M059J (cell line): ENCODE measurements around the gene SPRR5. TPM values are rescaled to one million over a fixed set of nuclear protein-coding genes. Genes with fewer than 3 reads are reported as not detected.

Experiments
- DNase-seq: peaks from one replicate; pipeline ENCODE4 v3.0.0-alpha.2; 2012; ENCODE audit warnings: low read depth
- total RNA-seq: library from RNA; depleted of rRNA; stranded (reverse); fragments of >200 nt; shearing (Covaris generic); gene quantifications from 2 replicates; pipeline ENCODE4 v1.2.3, GENCODE V29; 2014; rRNA removed

Gene SPRR5, protein sequence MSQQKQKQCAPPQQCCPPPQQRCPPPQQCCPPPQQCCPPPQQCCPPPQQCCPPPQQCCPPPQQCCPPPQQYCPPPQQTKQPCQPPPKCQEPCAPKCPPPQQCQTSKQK
- not detected in 2 replicates for total RNA-seq

GRCh38 chr1:152946651-152947256 is at the start of gene SPRR5:
TSS of gene SPRR5 (plus strand) at chr1:152947206. CDS start at chr1:152948555, 1,349 bp downstream.
- no peak for DNase-seq

DNA sequence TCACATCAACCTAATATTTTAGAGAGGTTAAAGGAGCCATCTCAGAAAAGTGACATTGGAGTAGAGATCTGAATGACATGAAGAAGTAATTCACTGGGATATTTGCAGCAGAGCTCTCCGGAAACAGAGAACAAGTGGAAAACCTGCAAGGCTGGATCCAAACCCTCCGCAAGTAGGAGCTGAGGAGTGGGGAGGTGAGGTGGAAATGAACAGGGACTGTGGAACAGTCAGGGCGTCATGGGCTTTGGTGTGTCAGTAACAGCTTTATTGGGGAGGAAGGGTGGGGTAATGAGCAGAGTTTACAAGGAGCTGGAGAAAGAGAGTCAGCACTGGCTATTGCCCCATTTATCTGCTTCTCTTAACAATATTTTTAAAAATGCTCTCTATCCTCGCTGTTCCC is 48.0 kb upstream of the SPRR5 start:
- no peak for DNase-seq

DNA sequence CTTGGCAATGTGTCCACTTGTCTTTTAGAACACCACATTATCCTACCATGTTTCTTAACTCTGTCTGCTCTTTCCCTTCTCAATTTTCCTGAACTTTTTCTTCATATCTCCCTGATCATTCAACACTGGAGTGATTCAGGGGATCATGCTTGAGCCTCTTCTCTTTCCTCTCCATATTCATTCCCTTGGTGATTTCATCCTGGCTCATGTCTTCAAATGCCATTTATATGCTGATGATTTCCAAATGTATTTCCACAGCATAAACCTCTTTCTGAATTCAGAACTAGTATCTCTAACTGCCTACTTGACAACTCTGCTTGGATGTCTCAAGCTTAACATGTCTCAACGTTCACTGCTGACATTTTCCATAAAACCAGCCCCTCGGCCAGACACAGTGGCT is 47.1 kb upstream of the SPRR5 start:
- no peak for DNase-seq

GRCh38 chr1:152901631-152902030 is 45.4 kb upstream of the SPRR5 start:
- DNase-seq: no peak

GRCh38 chr1:152902636-152903035 is 44.4 kb upstream of the SPRR5 start:
- DNase-seq: no peak

DNA sequence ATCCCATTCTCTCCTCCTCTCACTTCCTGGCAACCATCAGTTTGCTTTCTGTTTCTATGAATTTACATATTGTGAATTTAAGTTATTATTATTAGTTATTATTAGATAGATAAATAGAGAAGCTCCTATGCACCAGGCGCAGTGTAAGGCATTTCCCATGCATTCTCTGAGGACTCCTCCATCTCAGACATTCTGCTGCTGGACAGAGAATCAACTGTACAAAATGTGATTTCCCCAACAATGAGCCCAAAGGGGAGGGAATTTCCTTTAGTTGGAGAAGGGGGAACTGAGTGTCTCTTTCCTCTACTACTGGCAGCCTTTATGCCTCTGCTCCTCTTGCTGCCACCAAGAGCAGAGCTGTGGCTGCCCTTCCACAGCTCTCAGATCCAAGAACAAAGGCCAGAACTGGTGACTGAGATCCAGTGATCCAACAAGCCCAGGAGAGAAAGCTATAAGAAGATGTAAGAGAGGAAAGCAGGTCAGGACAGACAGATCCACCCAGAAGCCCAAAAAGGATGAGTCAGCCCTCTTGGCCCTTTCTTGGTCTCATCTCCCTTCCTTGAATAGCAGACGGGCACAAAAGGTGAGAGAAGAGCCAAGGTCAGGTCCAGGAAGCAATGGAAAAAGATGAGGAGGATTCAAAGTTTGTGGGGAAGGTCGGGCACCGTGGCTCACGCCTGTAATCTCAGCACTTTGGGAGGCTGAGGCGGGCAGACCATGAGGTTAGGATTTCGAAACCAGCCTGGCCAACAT is 42.1 kb upstream of the SPRR5 start:
- DNase-seq: no peak

- peak; percentile 90 for DNase-seq
These were observed 40.9 kb upstream of the SPRR5 start for GRCh38 chr1:152906023-152906565.

DNA sequence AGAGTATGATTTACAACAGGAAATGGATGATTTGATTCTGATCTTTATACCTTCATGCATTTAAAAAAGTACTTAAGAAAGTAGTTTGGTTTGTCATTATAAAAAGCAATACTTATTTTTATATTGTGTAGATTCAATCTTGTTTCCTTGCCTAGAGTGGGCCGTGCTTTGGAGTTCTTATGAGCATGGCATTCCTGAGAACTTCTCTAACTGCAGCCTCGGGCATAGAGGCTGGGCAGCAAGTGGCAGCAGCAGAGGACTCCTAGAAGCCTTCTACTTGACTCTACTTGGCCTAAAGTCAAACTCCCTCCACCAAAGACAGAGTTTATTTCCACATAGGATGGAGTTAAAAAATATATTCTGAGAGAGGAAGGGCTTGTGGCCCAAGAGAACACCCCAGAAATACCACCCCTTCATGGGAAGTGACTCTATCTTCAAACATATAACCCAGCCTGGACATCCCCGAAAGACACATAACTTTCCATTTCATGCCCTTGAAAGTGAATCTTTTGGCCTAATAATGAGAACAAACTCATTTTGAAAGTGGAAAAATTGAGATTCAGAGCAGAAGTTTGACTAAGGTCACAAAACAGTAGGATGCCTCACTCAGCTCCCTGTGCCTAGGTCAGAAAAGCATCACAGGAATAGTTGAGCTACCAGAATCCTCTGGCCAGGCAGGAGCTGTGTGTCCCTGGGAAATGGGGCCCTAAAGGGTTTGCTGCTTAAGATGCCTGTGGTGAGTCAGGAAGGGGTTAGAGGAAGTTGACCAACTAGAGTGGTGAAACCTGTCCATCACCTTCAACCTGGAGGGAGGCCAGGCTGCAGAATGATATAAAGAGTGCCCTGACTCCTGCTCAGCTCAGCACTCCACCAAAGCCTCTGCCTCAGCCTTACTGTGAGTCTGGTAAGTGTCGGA is 39.1 kb upstream of the SPRR5 start, which contains the start of gene IVL:
IVL (plus strand) TSS at position 861 of the 916 bp plus-strand sequence. CDS start 1,252 bp downstream, outside the sequence.
- DNase-seq: peak; percentile 75

GRCh38 chr1:152909206-152909605 is 37.8 kb upstream of the SPRR5 start:
- DNase-seq: no peak

DNA sequence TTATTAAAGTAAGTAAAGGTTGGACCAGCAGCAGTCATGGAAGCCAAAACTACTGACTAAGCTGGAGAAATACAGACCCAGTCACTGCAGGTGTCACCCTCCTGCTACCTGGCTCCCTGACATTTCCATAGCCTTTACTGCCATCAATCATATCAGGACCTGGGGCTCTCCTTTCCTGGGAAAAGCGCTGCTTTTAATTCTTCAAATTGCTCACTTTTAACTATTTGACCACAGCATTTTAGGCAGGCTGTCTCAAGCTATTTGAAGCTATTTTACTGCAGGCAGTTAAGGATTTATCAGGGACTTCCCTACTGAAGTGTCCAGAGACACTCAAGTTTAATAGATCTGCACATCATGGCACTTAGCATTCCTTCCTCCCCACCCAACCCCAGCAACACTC is 34.5 kb upstream of the SPRR5 start:
- no peak for DNase-seq

- no peak for DNase-seq
These were observed 34.1 kb upstream of the SPRR5 start for GRCh38 chr1:152912900-152913299.

GRCh38 chr1:152917794-152918193 is 29.2 kb upstream of the SPRR5 start:
- DNase-seq: peak; percentile 13

DNA sequence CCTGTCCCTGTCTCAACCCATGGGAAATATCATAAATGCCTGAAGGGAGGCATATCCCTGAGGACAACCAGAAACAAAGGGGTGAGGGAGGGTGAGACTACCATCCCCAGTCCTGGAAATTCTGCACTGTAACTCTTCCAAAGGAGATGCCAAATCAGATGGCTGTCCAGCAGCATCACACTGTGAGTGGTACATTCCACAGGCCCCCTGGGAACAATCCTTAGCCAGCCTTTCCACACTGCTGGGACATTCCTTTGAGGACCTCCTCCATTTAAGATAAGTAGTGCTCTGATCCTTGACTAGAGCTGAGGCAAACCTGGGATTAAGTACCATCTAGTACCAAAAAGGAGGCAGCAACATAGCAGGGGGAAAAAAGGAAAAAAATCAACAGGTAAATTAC is 27.9 kb upstream of the SPRR5 start:
- no peak for DNase-seq

- DNase-seq: no peak
These were observed 22.8 kb upstream of the SPRR5 start for GRCh38 chr1:152924191-152924590.

- peak; percentile 30 for DNase-seq
These were observed 20.9 kb upstream of the SPRR5 start for GRCh38 chr1:152926091-152926490.

DNA sequence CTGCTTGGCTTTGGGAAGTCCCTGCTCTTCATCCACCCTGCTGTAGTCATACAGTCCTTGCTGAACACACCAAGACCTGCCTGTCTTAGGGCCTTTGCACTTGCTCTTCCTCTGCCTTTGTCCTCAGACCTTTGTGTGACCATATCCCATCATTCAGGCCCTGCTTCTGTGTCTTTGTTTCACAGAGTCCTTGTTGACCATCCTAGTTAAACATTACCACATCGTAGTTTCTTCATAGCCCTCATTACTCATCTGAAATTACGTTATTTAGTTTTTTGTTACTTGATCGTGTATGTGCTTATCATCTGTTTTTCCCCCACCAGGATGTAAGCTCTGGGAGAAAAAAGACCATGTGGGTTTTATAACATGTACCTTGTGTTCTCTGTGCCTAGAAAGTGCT is 18.3 kb upstream of the SPRR5 start:
- no peak for DNase-seq

- no peak for DNase-seq
These were observed 14.7 kb upstream of the SPRR5 start for GRCh38 chr1:152932170-152932811.

GRCh38 chr1:152933196-152933595 is 13.8 kb upstream of the SPRR5 start:
- no peak for DNase-seq

GRCh38 chr1:152940614-152941013 is 6.4 kb upstream of the SPRR5 start:
- no peak for DNase-seq

DNA sequence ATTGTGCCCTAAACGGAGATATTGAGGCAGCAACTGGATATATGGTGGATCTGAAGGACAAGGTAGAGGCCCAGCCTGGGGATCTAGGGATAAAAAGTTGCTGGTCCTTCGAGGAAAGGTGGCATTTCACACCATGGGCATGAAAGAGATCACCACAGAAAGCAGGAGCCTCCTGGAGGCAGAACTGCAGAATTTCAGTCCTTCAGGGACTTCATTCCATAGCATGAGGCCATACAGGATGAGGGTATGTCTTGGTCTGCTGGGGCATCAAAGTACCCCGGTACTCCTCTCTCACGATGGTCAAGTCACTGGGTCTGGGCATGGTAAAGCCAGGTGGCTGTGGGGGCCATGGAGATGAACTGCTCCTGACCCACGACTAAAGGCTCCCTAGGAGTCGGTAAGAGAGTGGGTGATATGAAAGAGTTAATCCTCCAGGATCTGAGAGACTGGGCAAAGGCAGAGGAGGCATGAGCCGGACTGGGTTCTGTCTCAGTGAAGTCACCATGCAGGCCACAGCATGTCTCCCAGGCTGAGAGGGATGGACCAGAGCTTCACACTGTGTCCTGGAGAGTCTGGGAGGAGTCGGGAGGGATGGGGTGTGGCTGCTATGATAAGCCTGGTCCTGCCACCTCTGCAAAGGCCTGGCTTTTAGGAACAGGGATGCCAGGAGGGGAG is 5.8 kb upstream of the SPRR5 start:
- no peak for DNase-seq

DNA sequence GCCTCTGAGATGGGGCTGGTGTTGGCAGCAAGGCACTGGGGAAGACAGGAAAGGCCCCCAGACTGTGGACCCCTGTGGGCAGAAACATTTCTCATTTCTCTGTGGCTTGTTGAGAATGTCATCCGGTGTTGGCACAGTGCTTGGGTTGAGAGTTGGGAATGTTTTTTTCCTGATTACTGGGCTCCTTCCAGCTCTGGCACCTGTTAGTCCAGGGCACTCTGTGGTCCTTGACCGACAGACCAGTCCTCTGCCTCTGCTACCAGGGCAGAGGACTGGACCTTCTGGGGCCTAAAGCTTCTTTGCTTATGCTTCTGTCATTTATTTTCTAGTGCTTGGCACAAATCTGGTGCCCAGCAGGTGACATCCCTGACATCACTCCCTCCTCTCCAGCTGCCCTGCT is 4.8 kb upstream of the SPRR5 start:
- DNase-seq: no peak
